MCF 10A (cell line): ENCODE data around the gene LRRC10B. TPM values are rescaled to one million over a fixed set of nuclear protein-coding genes. Genes with fewer than 3 reads are reported as not detected.

ENCODE experiments used
- BruUV-seq: library from RNA; stranded (reverse); fragments of 400-500 nt; replicated peaks from 2 replicates; lab custom pipeline; 2021; lab: Mats Ljungman, UMichigan
- CTCF ChIA-PET: fragments of 300-600 bp; sonication (Branson Sonifier 250); formaldehyde crosslinking; extraction: SDS; loops from one replicate; lab custom pipeline; 2021; ENCODE audit warnings: antibody characterized with exemption, inconsistent platforms; lab: Yijun Ruan, JAX
- POLR2A ChIA-PET: fragments of 300-600, 350-650 bp; sonication (Branson Sonifier 250); formaldehyde crosslinking; extraction: SDS; loops from one replicate; lab custom pipeline; 2020; ENCODE audit warnings: antibody characterized with exemption, inconsistent platforms; lab: Yijun Ruan, JAX
- DNase-seq: peaks from one replicate; pipeline ENCODE4 v3.0.0-alpha.2; 2018; ENCODE audit not compliant: unreplicated experiment
- H3K27ac Mint-ChIP-seq: one replicate; pipeline ENCODE4 v1.8.0; 2022; ENCODE audit warnings: mild to moderate bottlenecking, low read depth, mixed read lengths; ENCODE audit not compliant: unreplicated experiment
- H3K27me3 Mint-ChIP-seq: one replicate; pipeline ENCODE4 v1.8.0; 2022; ENCODE audit warnings: mixed read lengths; ENCODE audit not compliant: insufficient read depth, unreplicated experiment
- H3K36me3 Mint-ChIP-seq: one replicate; pipeline ENCODE4 v1.8.0; 2022; ENCODE audit warnings: mild to moderate bottlenecking, moderate library complexity, mixed read lengths; ENCODE audit not compliant: insufficient read depth, unreplicated experiment
- H3K4me1 Mint-ChIP-seq: one replicate; pipeline ENCODE4 v1.8.0; 2022; ENCODE audit warnings: mixed read lengths; ENCODE audit not compliant: insufficient read depth, unreplicated experiment
- H3K4me3 Mint-ChIP-seq: one replicate; pipeline ENCODE4 v1.8.0; 2022; ENCODE audit warnings: mild to moderate bottlenecking, moderate library complexity, mixed read lengths; ENCODE audit not compliant: unreplicated experiment
- H3K9me3 Mint-ChIP-seq: one replicate; pipeline ENCODE4 v1.8.0; 2022; ENCODE audit warnings: mixed read lengths; ENCODE audit not compliant: unreplicated experiment
- intact Hi-C: fragments of 100-400 bp; cut with micrococcal nuclease; formaldehyde crosslinking; loops from 2 replicates; pipeline ENCODE4 v1.14.1; 2022
- total RNA-seq: library from RNA; stranded (reverse); gene quantifications from 2 replicates; pipeline ENCODE4 v1.2.3, GENCODE V29; 2022
- TF ChIP-seq, protein P1 (sequence below): fragments of 200-600 bp; IDR thresholded peaks from one replicate; pipeline ENCODE4 v1.8.0; 2022; ENCODE audit warnings: antibody characterized with exemption, mild to moderate bottlenecking; ENCODE audit not compliant: unreplicated experiment

LRRC10B gene
- total RNA-seq, 1 experiment from 2014 or later: not detected

DNA sequence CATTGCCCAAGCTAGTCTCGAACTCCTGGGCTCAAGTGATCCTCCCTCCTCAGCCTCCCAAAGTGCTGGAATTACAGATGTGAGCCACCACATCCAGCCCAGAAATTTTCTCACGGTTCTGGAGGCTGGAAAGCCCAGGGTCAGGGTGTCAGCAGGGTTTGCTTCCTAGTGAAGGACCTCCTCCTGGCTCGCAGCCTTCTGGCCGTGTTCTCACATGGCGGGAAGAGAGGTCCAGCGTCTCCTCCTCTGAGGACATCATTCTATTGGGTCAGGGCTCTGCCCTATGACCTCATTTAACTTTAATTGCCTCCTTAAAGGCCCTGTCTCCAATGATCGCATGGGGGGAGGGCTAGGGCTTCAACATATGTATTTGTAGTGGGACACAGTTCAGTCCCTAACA is 40.5 kb upstream of the LRRC10B start:
- H3K36me3 Mint-ChIP-seq: peaks cover 35% of the 10 kb centered on the region
- TF ChIP-seq, protein P1, sequence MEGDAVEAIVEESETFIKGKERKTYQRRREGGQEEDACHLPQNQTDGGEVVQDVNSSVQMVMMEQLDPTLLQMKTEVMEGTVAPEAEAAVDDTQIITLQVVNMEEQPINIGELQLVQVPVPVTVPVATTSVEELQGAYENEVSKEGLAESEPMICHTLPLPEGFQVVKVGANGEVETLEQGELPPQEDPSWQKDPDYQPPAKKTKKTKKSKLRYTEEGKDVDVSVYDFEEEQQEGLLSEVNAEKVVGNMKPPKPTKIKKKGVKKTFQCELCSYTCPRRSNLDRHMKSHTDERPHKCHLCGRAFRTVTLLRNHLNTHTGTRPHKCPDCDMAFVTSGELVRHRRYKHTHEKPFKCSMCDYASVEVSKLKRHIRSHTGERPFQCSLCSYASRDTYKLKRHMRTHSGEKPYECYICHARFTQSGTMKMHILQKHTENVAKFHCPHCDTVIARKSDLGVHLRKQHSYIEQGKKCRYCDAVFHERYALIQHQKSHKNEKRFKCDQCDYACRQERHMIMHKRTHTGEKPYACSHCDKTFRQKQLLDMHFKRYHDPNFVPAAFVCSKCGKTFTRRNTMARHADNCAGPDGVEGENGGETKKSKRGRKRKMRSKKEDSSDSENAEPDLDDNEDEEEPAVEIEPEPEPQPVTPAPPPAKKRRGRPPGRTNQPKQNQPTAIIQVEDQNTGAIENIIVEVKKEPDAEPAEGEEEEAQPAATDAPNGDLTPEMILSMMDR: no peak
- no peak overlapping the region for H3K27ac Mint-ChIP-seq
- CTCF ChIA-PET: interaction anchor here (0.5 to 2.8 kb wide), 6 partner anchors 9 to 50 kb away, joined by 3 to 18 read pairs (median 7); no protein-coding TSS in a partner anchor
- H3K9me3 Mint-ChIP-seq: no peaks in the 10 kb centered on the region
- BruUV-seq: no TSS peak
- POLR2A ChIA-PET: no interaction called here
- no peaks in the 10 kb centered on the region for H3K27me3 Mint-ChIP-seq
- no peaks in the 10 kb centered on the region for H3K4me1 Mint-ChIP-seq
- intact Hi-C loops: no loop called here
- DNase-seq: no peak
- no peak overlapping the region for H3K4me3 Mint-ChIP-seq

GRCh38 chr11:61472282-61472681 is 36.3 kb upstream of the LRRC10B start:
- peaks cover 47% of the 10 kb centered on the region for H3K36me3 Mint-ChIP-seq
- intact Hi-C loops: no loop called here
- no peaks in the 10 kb centered on the region for H3K27me3 Mint-ChIP-seq
- H3K27ac Mint-ChIP-seq: no peak overlapping the region
- BruUV-seq: no TSS peak
- TF ChIP-seq, protein P1: no peak
- H3K4me1 Mint-ChIP-seq: peaks cover 9% of the 10 kb centered on the region
- H3K4me3 Mint-ChIP-seq: no peak overlapping the region
- POLR2A ChIA-PET: interaction anchor here (0.7 kb wide), 1 partner anchor 13 kb away, joined by 3 read pairs; no protein-coding TSS in a partner anchor
- CTCF ChIA-PET: interaction anchor here (0.7 to 1.5 kb wide), 7 partner anchors 25 to 261 kb away, joined by 3 to 9 read pairs (median 3); no protein-coding TSS in a partner anchor
- no peak for DNase-seq
- H3K9me3 Mint-ChIP-seq: no peaks in the 10 kb centered on the region

DNA sequence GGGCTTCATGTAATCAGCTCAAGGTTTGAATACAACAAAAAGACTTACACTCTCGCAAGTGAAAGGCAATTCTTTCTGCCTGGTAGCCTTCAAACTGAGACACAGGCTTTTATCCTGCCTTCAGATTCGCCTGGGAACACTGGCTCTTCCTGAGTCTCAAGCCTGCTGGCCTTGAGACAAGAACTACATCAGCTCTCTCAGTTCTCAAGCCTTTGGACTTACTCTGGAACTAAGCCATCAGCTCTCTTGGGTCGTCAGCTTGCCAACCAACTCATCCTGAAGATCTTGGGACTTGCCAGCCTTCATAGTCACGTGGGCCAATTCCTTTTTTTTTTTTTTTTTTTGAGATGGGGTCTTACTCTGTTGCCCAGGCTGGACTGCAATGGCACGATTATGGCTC is 35.7 kb upstream of the LRRC10B start:
- DNase-seq: no peak
- Mint-ChIP-seq H3K4me3 (no peak overlapping the region), H3K36me3 (peaks cover 47% of the 10 kb centered on the region), H3K27ac (no peak overlapping the region), H3K4me1 (peaks cover 9% of the 10 kb centered on the region), H3K9me3 (no peaks in the 10 kb centered on the region), H3K27me3 (no peaks in the 10 kb centered on the region)
- BruUV-seq: no TSS peak
- TF ChIP-seq, protein P1: no peak
- ChIA-PET POLR2A (no interaction called here), CTCF (interaction anchor here (0.6 to 7.3 kb wide), 8 partner anchors 26 to 167 kb away, joined by 3 to 80 read pairs (median 4); no protein-coding TSS in a partner anchor)
- intact Hi-C loops: no loop called here

DNA sequence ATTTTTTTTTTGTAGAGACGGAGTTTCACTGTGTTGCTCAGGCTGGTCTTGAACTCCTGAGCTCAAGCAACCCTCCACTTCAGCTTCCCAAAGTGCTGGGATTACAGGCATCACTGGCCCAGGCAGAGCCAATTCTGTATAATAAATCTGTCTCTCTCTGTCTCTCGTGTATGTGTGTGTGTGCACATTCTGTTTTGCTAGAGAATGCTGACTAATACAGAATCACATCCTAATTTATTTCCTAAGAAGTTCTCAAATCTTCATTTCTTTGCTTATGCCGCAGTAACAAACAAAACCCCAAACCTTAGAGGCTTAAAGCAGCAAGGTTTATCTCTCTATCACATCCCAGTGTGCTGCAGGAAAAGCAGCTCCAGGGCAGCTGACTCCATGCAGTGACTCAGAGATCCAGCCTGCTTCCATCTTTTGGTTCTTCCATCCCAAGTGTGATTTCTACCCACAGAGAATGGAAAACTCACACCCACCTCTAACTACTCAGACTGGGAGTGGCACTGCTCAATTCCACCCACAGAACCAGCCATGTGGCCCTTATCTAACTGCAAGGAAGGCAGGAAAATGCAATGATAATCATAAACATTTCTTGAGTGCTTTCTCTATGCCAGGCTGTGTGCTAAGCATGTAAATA is 35.1 kb upstream of the LRRC10B start:
- H3K27me3 Mint-ChIP-seq: no peaks in the 10 kb centered on the region
- BruUV-seq: no TSS peak
- POLR2A ChIA-PET: no interaction called here
- peaks cover 41% of the 10 kb centered on the region for H3K36me3 Mint-ChIP-seq
- H3K4me1 Mint-ChIP-seq: peaks cover 9% of the 10 kb centered on the region
- TF ChIP-seq, protein P1: no peak
- DNase-seq: no peak
- H3K9me3 Mint-ChIP-seq: no peaks in the 10 kb centered on the region
- H3K27ac Mint-ChIP-seq: no peak overlapping the region
- CTCF ChIA-PET: interaction anchor here (0.6 to 7.3 kb wide), 5 partner anchors 27 to 166 kb away, joined by 3 to 80 read pairs (median 3); no protein-coding TSS in a partner anchor
- no peak overlapping the region for H3K4me3 Mint-ChIP-seq
- intact Hi-C loops: no loop called here
